ENCODE results near the gene APOL4.

APOL4 gene

DNA sequence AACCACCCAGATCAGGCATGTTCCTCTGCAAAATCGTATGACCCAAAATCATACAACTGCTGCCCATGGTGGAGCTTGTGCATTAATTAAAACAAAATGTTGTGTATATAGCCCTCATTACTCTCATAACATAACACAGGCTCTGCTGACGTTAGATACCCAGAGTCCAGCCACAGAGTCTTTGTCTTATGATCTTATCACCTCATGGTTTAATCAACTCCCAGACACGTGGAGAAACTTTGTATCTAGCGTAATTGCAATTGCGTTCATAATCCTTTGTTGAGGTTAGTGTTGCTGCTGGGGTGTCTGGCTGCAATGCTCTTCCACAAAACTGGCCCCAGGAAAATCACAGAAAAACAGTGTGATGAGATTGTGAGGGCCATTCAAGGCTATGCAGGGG, 46.3 kb upstream of the APOL4 start:
- no peak overlapping the region for H3K27ac ChIP-seq (ENCODE audit: low read depth, low read length, poor library complexity, severe bottlenecking)
- 0 out of 2 replicates have a peak, but pooled peaks cover 4% of the 10 kb centered on the region for H3K9me3 ChIP-seq (ENCODE audit: low read length)
- no peaks in the 10 kb centered on the region for H3F3A ChIP-seq (ENCODE audit: insufficient read depth, low read length)
- no peaks in the 10 kb centered on the region for H3K79me2 ChIP-seq (ENCODE audit: insufficient read depth, low read length)
- no peak overlapping the region for H2AFZ ChIP-seq (ENCODE audit: low read length)
- no peaks in the 10 kb centered on the region for H3K27me3 ChIP-seq (ENCODE audit: insufficient read depth, low read length)
- H3K4me2 ChIP-seq (ENCODE audit: low read length), result no peak overlapping the region
- TF ChIP-seq, protein P1, sequence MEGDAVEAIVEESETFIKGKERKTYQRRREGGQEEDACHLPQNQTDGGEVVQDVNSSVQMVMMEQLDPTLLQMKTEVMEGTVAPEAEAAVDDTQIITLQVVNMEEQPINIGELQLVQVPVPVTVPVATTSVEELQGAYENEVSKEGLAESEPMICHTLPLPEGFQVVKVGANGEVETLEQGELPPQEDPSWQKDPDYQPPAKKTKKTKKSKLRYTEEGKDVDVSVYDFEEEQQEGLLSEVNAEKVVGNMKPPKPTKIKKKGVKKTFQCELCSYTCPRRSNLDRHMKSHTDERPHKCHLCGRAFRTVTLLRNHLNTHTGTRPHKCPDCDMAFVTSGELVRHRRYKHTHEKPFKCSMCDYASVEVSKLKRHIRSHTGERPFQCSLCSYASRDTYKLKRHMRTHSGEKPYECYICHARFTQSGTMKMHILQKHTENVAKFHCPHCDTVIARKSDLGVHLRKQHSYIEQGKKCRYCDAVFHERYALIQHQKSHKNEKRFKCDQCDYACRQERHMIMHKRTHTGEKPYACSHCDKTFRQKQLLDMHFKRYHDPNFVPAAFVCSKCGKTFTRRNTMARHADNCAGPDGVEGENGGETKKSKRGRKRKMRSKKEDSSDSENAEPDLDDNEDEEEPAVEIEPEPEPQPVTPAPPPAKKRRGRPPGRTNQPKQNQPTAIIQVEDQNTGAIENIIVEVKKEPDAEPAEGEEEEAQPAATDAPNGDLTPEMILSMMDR (IDR thresholded peaks at IDR 0.05; ENCODE audit: low read length), result no peak
- TF ChIP-seq EZH2 (IDR thresholded peaks at IDR 0.05; ENCODE audit: borderline replicate concordance, low read length), result no peak
- no peaks in the 10 kb centered on the region for H3K36me3 ChIP-seq (ENCODE audit: insufficient read depth, low read length)
- no peak overlapping the region for H3K9ac ChIP-seq (ENCODE audit: low read length)
- peaks cover 6% of the 10 kb centered on the region for H3K4me1 ChIP-seq (ENCODE audit: insufficient read depth, low read length, severe bottlenecking)
- H3K9me2 ChIP-seq (ENCODE audit: low read depth, low read length), result no peaks in the 10 kb centered on the region
- H3K4me3 ChIP-seq (ENCODE audit: low read depth, low read length, poor library complexity, severe bottlenecking), result no peak overlapping the region
- H4K20me1 ChIP-seq (ENCODE audit: insufficient read depth, low read length), result no peaks in the 10 kb centered on the region

DNA sequence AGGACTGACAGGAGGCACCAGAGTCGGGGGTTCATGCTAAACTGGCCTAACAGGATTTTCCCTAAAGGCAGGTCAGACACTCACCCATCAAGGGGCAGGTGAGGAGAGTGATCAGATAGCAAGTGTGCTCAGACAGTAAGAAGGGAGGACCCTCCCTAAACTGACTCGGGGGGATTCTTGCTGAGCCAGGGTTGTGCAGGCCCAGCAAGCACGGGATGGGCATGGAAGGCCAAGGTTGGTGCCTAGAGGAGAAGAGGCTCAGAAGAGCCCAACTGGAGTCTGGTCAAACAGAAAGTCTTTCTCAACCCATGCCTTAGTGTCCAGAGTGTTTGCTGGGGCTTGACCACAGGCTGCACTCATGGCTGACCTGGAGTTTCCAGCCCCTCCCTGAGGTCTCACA, 45.1 kb upstream of the APOL4 start:
- 0 out of 2 replicates have a peak, but pooled peaks cover 4% of the 10 kb centered on the region for H3K9me3 ChIP-seq (ENCODE audit: low read length)
- no peak overlapping the region for H3K27ac ChIP-seq (ENCODE audit: low read depth, low read length, poor library complexity, severe bottlenecking)
- no peaks in the 10 kb centered on the region for H3K4me1 ChIP-seq (ENCODE audit: insufficient read depth, low read length, severe bottlenecking)
- H3K27me3 ChIP-seq (ENCODE audit: insufficient read depth, low read length), result no peaks in the 10 kb centered on the region
- H3F3A ChIP-seq (ENCODE audit: insufficient read depth, low read length), result no peaks in the 10 kb centered on the region
- no peaks in the 10 kb centered on the region for H4K20me1 ChIP-seq (ENCODE audit: insufficient read depth, low read length)
- H3K9ac ChIP-seq (ENCODE audit: low read length), result no peak overlapping the region
- no peak overlapping the region for H3K4me2 ChIP-seq (ENCODE audit: low read length)
- H3K36me3 ChIP-seq (ENCODE audit: insufficient read depth, low read length), result no peaks in the 10 kb centered on the region
- no peak overlapping the region for H3K4me3 ChIP-seq (ENCODE audit: low read depth, low read length, poor library complexity, severe bottlenecking)
- no peaks in the 10 kb centered on the region for H3K9me2 ChIP-seq (ENCODE audit: low read depth, low read length)
- H3K79me2 ChIP-seq (ENCODE audit: insufficient read depth, low read length), result no peaks in the 10 kb centered on the region
- no peak for TF ChIP-seq EZH2 (IDR thresholded peaks at IDR 0.05; ENCODE audit: borderline replicate concordance, low read length)
- TF ChIP-seq, protein P1 (IDR thresholded peaks at IDR 0.05; ENCODE audit: low read length), result no peak
- no peak overlapping the region for H2AFZ ChIP-seq (ENCODE audit: low read length)

DNA sequence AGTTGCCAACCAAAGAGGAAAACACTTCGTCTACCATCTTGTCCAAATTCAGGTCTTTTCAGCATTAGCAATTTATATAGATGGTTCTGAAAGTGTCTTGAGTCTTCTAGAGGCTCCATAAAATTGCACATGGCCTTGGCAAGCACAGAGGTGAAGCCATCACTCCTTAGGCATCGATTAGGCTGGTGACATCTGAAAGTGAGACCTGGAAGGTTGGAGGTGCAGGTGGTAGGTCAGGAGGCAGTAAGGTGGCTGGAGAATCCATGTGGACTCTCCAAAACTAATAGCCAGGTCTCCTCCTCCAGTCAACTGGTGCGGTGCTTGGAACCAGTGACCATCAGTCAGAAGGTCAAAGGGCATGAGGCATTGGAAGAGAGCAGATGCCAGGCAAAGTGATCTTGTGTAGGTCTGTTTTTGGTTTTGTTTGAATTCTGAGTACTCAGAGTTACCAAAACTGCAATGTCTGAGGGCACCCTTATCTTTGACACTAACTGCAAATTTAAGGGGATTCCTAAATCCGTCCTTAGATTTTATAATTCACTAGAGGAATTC, 44.3 kb upstream of the APOL4 start:
- Histone ChIP-seq H2AFZ (ENCODE audit: low read length) (no peak overlapping the region), H3F3A (ENCODE audit: insufficient read depth, low read length) (no peaks in the 10 kb centered on the region), H3K9me3 (ENCODE audit: low read length) (0 out of 2 replicates have a peak, but pooled peaks cover 4% of the 10 kb centered on the region), H3K27me3 (ENCODE audit: insufficient read depth, low read length) (no peaks in the 10 kb centered on the region), H3K79me2 (ENCODE audit: insufficient read depth, low read length) (no peaks in the 10 kb centered on the region), H3K4me3 (ENCODE audit: low read depth, low read length, poor library complexity, severe bottlenecking) (no peak overlapping the region), H3K36me3 (ENCODE audit: insufficient read depth, low read length) (no peaks in the 10 kb centered on the region), H3K4me2 (ENCODE audit: low read length) (no peak overlapping the region), H3K9me2 (ENCODE audit: low read depth, low read length) (no peaks in the 10 kb centered on the region), H4K20me1 (ENCODE audit: insufficient read depth, low read length) (no peaks in the 10 kb centered on the region), H3K27ac (ENCODE audit: low read depth, low read length, poor library complexity, severe bottlenecking) (no peak overlapping the region), H3K9ac (ENCODE audit: low read length) (no peak overlapping the region), H3K4me1 (ENCODE audit: insufficient read depth, low read length, severe bottlenecking) (no peaks in the 10 kb centered on the region)
- TF ChIP-seq EZH2 (IDR thresholded peaks at IDR 0.05; ENCODE audit: borderline replicate concordance, low read length), result no peak

Measured in OCI-LY1 (cell line).